GM12878 (cell line): ENCODE measurements around the gene FUBP1. TPM values are rescaled to one million over a fixed set of nuclear protein-coding genes. Genes with fewer than 3 reads are reported as not detected.

Source experiments
- ATAC-seq: fragments of 200-7000 bp; cut with Tn5 transposase; 3 replicates; pipeline ENCODE4 v1.9.1; 2020; ENCODE audit warnings: mild to moderate bottlenecking, moderate library complexity
- BruUV-seq: library from RNA; stranded (reverse); fragments of 400-500 nt; replicated peaks from 2 replicates; lab custom pipeline; 2021; lab: Mats Ljungman, UMichigan
- CTCF ChIA-PET: fragments of 300-600 bp; sonication (Branson Sonifier 250); formaldehyde crosslinking; extraction: SDS; loops from one replicate; lab custom pipeline; 2021; ENCODE audit warnings: inconsistent platforms; lab: Yijun Ruan, JAX
- POLR2A ChIA-PET: fragments of 350-600 bp; formaldehyde crosslinking; extraction: SDS; loops from one replicate; lab custom pipeline; 2021; ENCODE audit warnings: inconsistent platforms; lab: Charles Lee
- RAD21 ChIA-PET: fragments of 300-600 bp; sonication (Branson Sonifier 250); formaldehyde crosslinking; loops from one replicate; lab custom pipeline; 2023; ENCODE audit warnings: antibody characterized with exemption; ENCODE audit not compliant: unreplicated experiment; lab: Charles Lee
- SMC1A ChIA-PET: fragments of 300-600 bp; sonication (Branson Sonifier 250); formaldehyde crosslinking; loops from one replicate; lab custom pipeline; 2023; ENCODE audit not compliant: unreplicated experiment, uncharacterized antibody; lab: Charles Lee
- DNase-seq: peaks from one replicate; pipeline ENCODE4 v3.0.0-alpha.2; 2011; ENCODE audit warnings: low read depth, low spot score
- FAIRE-seq: peaks from 3 replicates; lab custom pipeline; 2011; peaks lifted over from hg19 to GRCh38; lab: Jason Lieb, UNC
- H2AFZ ChIP-seq: 2 replicates; pipeline ENCODE4 v1.6.0; 2011; ENCODE audit warnings: low read depth, low read length, control low read depth; ENCODE audit not compliant: control insufficient read depth
- H3K27ac ChIP-seq: 2 replicates; pipeline ENCODE4 v1.5.1; 2011; ENCODE audit warnings: control low read depth; ENCODE audit not compliant: control insufficient read depth, insufficient read depth
- H3K27me3 ChIP-seq, 2 experiments: replicated peaks in 1 of 2; 2 replicates each; pipeline versions ENCODE4 v1.6.0 to v1.6.1; 2011; ENCODE audit warnings: low read length in 1 of 2; ENCODE audit not compliant: control insufficient read depth in 2 of 2, insufficient read depth in 2 of 2
- H3K36me3 ChIP-seq, 2 experiments: 2 replicates each; pipeline ENCODE4 v1.5.1; 2011; ENCODE audit warnings: low read length in 1 of 2; ENCODE audit not compliant: control insufficient read depth in 2 of 2, insufficient read depth in 2 of 2
- H3K4me1 ChIP-seq: 2 replicates; pipeline ENCODE4 v1.6.1; 2011; ENCODE audit warnings: mild to moderate bottlenecking, low read length, moderate library complexity, mixed read lengths; ENCODE audit not compliant: control insufficient read depth, insufficient read depth
- H3K4me2 ChIP-seq: 2 replicates; pipeline ENCODE4 v1.6.0; 2011; ENCODE audit warnings: control low read depth; ENCODE audit not compliant: control insufficient read depth, insufficient read depth
- H3K4me3 ChIP-seq: fragments of 200-600 bp; sonication (generic); 2 replicates; pipeline ENCODE4 v1.5.1; 2016
- H3K79me2 ChIP-seq: 2 replicates; pipeline ENCODE4 v1.6.0; 2011; ENCODE audit warnings: low read length; ENCODE audit not compliant: control insufficient read depth, insufficient read depth
- H3K9ac ChIP-seq: 2 replicates; pipeline ENCODE4 v1.8.0; 2011; ENCODE audit warnings: low read length, control low read depth, mixed read lengths; ENCODE audit not compliant: control insufficient read depth, insufficient read depth
- H3K9me3 ChIP-seq: replicated peaks from 3 replicates; pipeline ENCODE4 v1.5.1; 2011; ENCODE audit warnings: mild to moderate bottlenecking, low read length; ENCODE audit not compliant: control insufficient read depth, insufficient read depth
- H4K20me1 ChIP-seq: 2 replicates; pipeline ENCODE4 v1.6.0; 2011; ENCODE audit not compliant: control insufficient read depth, insufficient read depth
- JUNB ChIP-seq: IDR thresholded peaks from 2 replicates; pipeline ENCODE4 v1.6.1; 2016; ENCODE audit warnings: antibody characterized with exemption, mild to moderate bottlenecking
- KLF5 ChIP-seq: fragments of 450-650 bp; IDR thresholded peaks from 2 replicates; pipeline ENCODE4 v1.6.1; 2014; ENCODE audit warnings: mild to moderate bottlenecking; ENCODE audit not compliant: partially characterized antibody
- RUNX3 ChIP-seq: IDR thresholded peaks from 2 replicates; pipeline ENCODE4 v1.6.1; 2012; ENCODE audit warnings: low read length, inconsistent platforms
- SMAD1 ChIP-seq: fragments of 450-650 bp; IDR thresholded peaks from 2 replicates; pipeline ENCODE4 v1.6.1; 2018; ENCODE audit warnings: mild to moderate bottlenecking, low read depth; ENCODE audit not compliant: partially characterized antibody
- TAF1 ChIP-seq: IDR thresholded peaks from 2 replicates; pipeline ENCODE4 v1.6.1; 2011; ENCODE audit warnings: mild to moderate bottlenecking, low read depth, low read length, borderline replicate concordance
- YY1 ChIP-seq: IDR thresholded peaks from 2 replicates; pipeline ENCODE4 v1.6.1; 2011; ENCODE audit warnings: low read depth, mild to moderate bottlenecking, low read length
- ZBED1 ChIP-seq: IDR thresholded peaks from 2 replicates; pipeline ENCODE4 v1.6.1; 2016; ENCODE audit warnings: borderline replicate concordance
- ZNF217 ChIP-seq: fragments of 450-650 bp; IDR thresholded peaks from 2 replicates; pipeline ENCODE4 v1.6.1; 2017; ENCODE audit warnings: antibody characterized with exemption, mild to moderate bottlenecking
- WGBS: methylation state at CpG from one replicate; pipeline ENCODE4 v1.1.6; 2016; ENCODE audit warnings: low lambda C conversion rate; ENCODE audit not compliant: insufficient replicate concordance, insufficient coverage; ENCODE audit errors: missing lambda C conversion rate; 5-methylcytosine and 5-hydroxymethylcytosine counted together
- in situ Hi-C: fragments of 300-500 bp; cut with MboI; formaldehyde crosslinking; loops from 9 replicates; pipeline ENCODE4 v1.14.3; 2018; ENCODE audit warnings: mixed read lengths
- intact Hi-C: fragments of 100-400 bp; cut with micrococcal nuclease; formaldehyde crosslinking; loops from one replicate; pipeline ENCODE4 v1.14.2; 2022; ENCODE audit not compliant: unreplicated experiment
- polyA plus RNA-seq, 11 experiments: library from polyadenylated mRNA; depleted of rRNA in 4 of 11; unstranded in 6 of 11; stranded (reverse) in 5 of 11; fragments of >200 nt; fragmentation: Nextera tagmentation in 4 of 11; fragmentation: Illumina TruSeq in 1 of 11; extraction: Ambion mirVana in 4 of 11; extraction: Trizol in 1 of 11; gene quantifications; 1 replicate in 1 of 11; 2 replicates in 10 of 11; pipeline versions ENCODE4 v1.2.1 to v1.2.3, GENCODE V29; 2011 to 2016; ENCODE audit warnings: inconsistent platforms in 2 of 11, missing spikeins in 2 of 11, low read depth in 1 of 11
- total RNA-seq, 4 experiments: library from RNA; depleted of rRNA in 3 of 4; stranded (reverse); fragments of >200 nt in 3 of 4; fragmentation: Illumina TruSeq in 1 of 4; extraction: Trizol in 1 of 4; gene quantifications; 2 replicates each; pipeline versions ENCODE4 v1.2.1 to v1.2.3, GENCODE V29; 2013 to 2021
- TF ChIP-seq, protein P1 (sequence below): IDR thresholded peaks from 2 replicates; pipeline ENCODE4 v1.6.1; 2012; ENCODE audit warnings: improper control_type of control experiment, low read depth, low read length; ENCODE audit not compliant: insufficient replicate concordance
- TF ChIP-seq, protein P2 (sequence below): fragments of 150-350 bp; IDR thresholded peaks from 2 replicates; pipeline ENCODE4 v1.6.1; 2014; ENCODE audit warnings: mild to moderate bottlenecking, low read depth, low read length

FUBP1 gene
- total and polyA plus RNA-seq, 10 of the 15 experiments (the other 5 are each of a cell fraction or from before 2014, with no cell fraction given): 110 to 343 (median 191) TPM

DNA sequence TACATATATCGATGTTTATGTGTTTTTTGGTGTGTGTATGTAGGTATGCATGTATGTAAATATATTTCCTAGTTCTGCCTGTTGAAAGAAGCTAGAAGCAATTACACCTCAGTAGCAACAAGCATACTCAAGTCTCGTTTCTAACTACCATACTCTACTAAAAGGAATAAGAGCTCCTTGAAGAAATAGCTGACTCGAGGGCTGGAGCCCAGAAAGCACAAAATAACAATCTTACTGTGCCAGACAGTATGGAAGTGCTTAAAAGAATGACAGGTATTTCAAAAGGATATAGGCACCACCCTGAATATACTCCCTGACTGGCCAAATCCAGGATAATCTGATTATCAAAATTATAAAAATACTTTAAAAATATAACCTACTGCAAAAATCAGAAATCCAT, 23.2 kb downstream of the FUBP1 start:
- H3K9me3 ChIP-seq: no peaks in the 10 kb centered on the region
- H4K20me1 ChIP-seq: 0 out of 2 replicates have a peak, but pooled peaks cover 4% of the 10 kb centered on the region
- 70% methylated on average over 3 of the region's 3 CpGs for WGBS
- POLR2A ChIA-PET: interaction anchor here (0.6 to 0.9 kb wide), 2 partner anchors 12 to 20 kb away, joined by 3 read pairs; no protein-coding TSS in a partner anchor
- H3K79me2 ChIP-seq: peaks cover 3% of the 10 kb centered on the region
- RAD21 ChIA-PET: interaction anchor here (1.1 to 1.7 kb wide), 2 partner anchors 13 to 20 kb away, joined by 3 read pairs; no protein-coding TSS in a partner anchor
- no peaks in the 10 kb centered on the region for H3K27me3 ChIP-seq
- TF ChIP-seq TAF1: no peak
- TF ChIP-seq, protein P1, sequence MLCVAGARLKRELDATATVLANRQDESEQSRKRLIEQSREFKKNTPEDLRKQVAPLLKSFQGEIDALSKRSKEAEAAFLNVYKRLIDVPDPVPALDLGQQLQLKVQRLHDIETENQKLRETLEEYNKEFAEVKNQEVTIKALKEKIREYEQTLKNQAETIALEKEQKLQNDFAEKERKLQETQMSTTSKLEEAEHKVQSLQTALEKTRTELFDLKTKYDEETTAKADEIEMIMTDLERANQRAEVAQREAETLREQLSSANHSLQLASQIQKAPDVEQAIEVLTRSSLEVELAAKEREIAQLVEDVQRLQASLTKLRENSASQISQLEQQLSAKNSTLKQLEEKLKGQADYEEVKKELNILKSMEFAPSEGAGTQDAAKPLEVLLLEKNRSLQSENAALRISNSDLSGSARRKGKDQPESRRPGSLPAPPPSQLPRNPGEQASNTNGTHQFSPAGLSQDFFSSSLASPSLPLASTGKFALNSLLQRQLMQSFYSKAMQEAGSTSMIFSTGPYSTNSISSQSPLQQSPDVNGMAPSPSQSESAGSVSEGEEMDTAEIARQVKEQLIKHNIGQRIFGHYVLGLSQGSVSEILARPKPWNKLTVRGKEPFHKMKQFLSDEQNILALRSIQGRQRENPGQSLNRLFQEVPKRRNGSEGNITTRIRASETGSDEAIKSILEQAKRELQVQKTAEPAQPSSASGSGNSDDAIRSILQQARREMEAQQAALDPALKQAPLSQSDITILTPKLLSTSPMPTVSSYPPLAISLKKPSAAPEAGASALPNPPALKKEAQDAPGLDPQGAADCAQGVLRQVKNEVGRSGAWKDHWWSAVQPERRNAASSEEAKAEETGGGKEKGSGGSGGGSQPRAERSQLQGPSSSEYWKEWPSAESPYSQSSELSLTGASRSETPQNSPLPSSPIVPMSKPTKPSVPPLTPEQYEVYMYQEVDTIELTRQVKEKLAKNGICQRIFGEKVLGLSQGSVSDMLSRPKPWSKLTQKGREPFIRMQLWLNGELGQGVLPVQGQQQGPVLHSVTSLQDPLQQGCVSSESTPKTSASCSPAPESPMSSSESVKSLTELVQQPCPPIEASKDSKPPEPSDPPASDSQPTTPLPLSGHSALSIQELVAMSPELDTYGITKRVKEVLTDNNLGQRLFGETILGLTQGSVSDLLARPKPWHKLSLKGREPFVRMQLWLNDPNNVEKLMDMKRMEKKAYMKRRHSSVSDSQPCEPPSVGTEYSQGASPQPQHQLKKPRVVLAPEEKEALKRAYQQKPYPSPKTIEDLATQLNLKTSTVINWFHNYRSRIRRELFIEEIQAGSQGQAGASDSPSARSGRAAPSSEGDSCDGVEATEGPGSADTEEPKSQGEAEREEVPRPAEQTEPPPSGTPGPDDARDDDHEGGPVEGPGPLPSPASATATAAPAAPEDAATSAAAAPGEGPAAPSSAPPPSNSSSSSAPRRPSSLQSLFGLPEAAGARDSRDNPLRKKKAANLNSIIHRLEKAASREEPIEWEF: no peak
- TF ChIP-seq JUNB: no peak
- TF ChIP-seq KLF5: no peak
- no peak for TF ChIP-seq ZBED1
- TF ChIP-seq, protein P2, sequence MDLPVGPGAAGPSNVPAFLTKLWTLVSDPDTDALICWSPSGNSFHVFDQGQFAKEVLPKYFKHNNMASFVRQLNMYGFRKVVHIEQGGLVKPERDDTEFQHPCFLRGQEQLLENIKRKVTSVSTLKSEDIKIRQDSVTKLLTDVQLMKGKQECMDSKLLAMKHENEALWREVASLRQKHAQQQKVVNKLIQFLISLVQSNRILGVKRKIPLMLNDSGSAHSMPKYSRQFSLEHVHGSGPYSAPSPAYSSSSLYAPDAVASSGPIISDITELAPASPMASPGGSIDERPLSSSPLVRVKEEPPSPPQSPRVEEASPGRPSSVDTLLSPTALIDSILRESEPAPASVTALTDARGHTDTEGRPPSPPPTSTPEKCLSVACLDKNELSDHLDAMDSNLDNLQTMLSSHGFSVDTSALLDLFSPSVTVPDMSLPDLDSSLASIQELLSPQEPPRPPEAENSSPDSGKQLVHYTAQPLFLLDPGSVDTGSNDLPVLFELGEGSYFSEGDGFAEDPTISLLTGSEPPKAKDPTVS: no peak
- TF ChIP-seq SMAD1: no peak
- TF ChIP-seq ZNF217: no peak
- no peak for TF ChIP-seq YY1
- no peak for TF ChIP-seq RUNX3
- SMC1A ChIA-PET: interaction anchor here (0.9 to 4.8 kb wide), 8 partner anchors 8 to 50 kb away, joined by 3 to 15 read pairs (median 4); no protein-coding TSS in a partner anchor
- in situ Hi-C loops: no loop called here
- FAIRE-seq: no peak
- ATAC-seq: no peak
- H3K4me2 ChIP-seq: no peak overlapping the region
- intact Hi-C loops: no loop called here
- no TSS peak for BruUV-seq
- no peak for DNase-seq
- no peak overlapping the region for H3K4me3 ChIP-seq
- H3K9ac ChIP-seq: no peak overlapping the region
- H3K4me1 ChIP-seq: peaks cover 10% of the 10 kb centered on the region
- peaks cover 8 to 55% of the 10 kb centered on the region in 2 experiments for H3K36me3 ChIP-seq
- no peak overlapping the region for H3K27ac ChIP-seq
- no peak overlapping the region for H2AFZ ChIP-seq
- CTCF ChIA-PET: interaction anchor here (0.6 to 2.6 kb wide), 6 partner anchors 9 to 177 kb away, joined by 3 to 8 read pairs (median 4); no protein-coding TSS in a partner anchor
